OCI-LY7 (cell line): ENCODE measurements around the gene MRPS24.

Experiments used
- CTCF ChIP-seq: fragments of 200-600 bp; sonication (generic); conservative IDR thresholded peaks from 2 replicates; pipeline ENCODE4 v1.5.1; 2014; ENCODE audit warnings: mild to moderate bottlenecking, antibody characterized with exemption, low read length, moderate library complexity, mixed read lengths
- EZH2phosphoT487 ChIP-seq: fragments of 200-600 bp; sonication (generic); IDR thresholded peaks from 2 replicates; pipeline ENCODE4 v1.6.1; 2018; ENCODE audit warnings: low read depth, borderline replicate concordance, mild to moderate bottlenecking, mixed run types, antibody characterized with exemption, low read length, moderate library complexity, mixed read lengths

GRCh38 chr7:43847496-43847895, 21.8 kb downstream of the MRPS24 start:
- TF ChIP-seq EZH2phosphoT487: no peak
- TF ChIP-seq CTCF: no peak
